Progenitor cell of endocrine pancreas (in vitro differentiated cells): ENCODE results near the gene TMEM238. TPM values are rescaled to one million over a fixed set of nuclear protein-coding genes. Genes with fewer than 3 reads are reported as not detected.

Source experiments
- DNase-seq: peaks from one replicate; pipeline ENCODE4 v3.0.0; 2021; ENCODE audit warnings: low spot score; ENCODE audit not compliant: unreplicated experiment
- H3K27ac Mint-ChIP-seq: 2 replicates; pipeline ENCODE4 v1.8.0; 2021; ENCODE audit warnings: mild to moderate bottlenecking, moderate library complexity, mixed read lengths
- H3K27me3 Mint-ChIP-seq: 2 replicates; pipeline ENCODE4 v1.8.0; 2021; ENCODE audit warnings: mixed read lengths
- H3K36me3 Mint-ChIP-seq: 2 replicates; pipeline ENCODE4 v1.8.0; 2022; ENCODE audit warnings: mixed read lengths; ENCODE audit not compliant: insufficient read depth
- H3K4me1 Mint-ChIP-seq: 2 replicates; pipeline ENCODE4 v1.8.0; 2021; ENCODE audit warnings: low read depth, mixed read lengths
- H3K4me3 Mint-ChIP-seq: 2 replicates; pipeline ENCODE4 v1.8.0; 2021; ENCODE audit warnings: low read depth, mild to moderate bottlenecking, moderate library complexity, mixed read lengths
- H3K9me3 Mint-ChIP-seq: 2 replicates; pipeline ENCODE4 v1.8.0; 2021; ENCODE audit warnings: low read depth, mixed read lengths
- CTCF ChIP-seq: fragments of 200-600 bp; sonication (generic); IDR thresholded peaks from one replicate; pipeline ENCODE4 v1.5.0; 2021; ENCODE audit warnings: antibody characterized with exemption, mild to moderate bottlenecking; ENCODE audit not compliant: unreplicated experiment
- total RNA-seq: library from RNA; stranded (reverse); gene quantifications from 2 replicates; pipeline ENCODE4 v1.2.1, GENCODE V29; 2021

Gene TMEM238
- total RNA-seq, 1 donor from 2014 or later: 5.6 TPM

GRCh38 chr19:55400281-55401087 lies 16.4 kb upstream of the TMEM238 start:
- Mint-ChIP-seq H3K27ac (no peak overlapping the region), H3K4me1 (peaks cover under 1% of the 10 kb centered on the region), H3K4me3 (no peak overlapping the region), H3K9me3 (no peaks in the 10 kb centered on the region), H3K27me3 (no peaks in the 10 kb centered on the region), H3K36me3 (peaks cover 10% of the 10 kb centered on the region)
- TF ChIP-seq CTCF: no peak
- no peak for DNase-seq

- H3K36me3 Mint-ChIP-seq: peaks cover 10% of the 10 kb centered on the region
- TF ChIP-seq CTCF: no peak
- no peaks in the 10 kb centered on the region for H3K9me3 Mint-ChIP-seq
- DNase-seq: no peak
- peak overlapping the region; percentile 7 for H3K27ac Mint-ChIP-seq
- H3K4me1 Mint-ChIP-seq: peaks cover under 1% of the 10 kb centered on the region
- H3K4me3 Mint-ChIP-seq: no peak overlapping the region
- no peaks in the 10 kb centered on the region for H3K27me3 Mint-ChIP-seq
These were observed 14.3 kb upstream of the TMEM238 start for GRCh38 chr19:55398200-55398925.

DNA sequence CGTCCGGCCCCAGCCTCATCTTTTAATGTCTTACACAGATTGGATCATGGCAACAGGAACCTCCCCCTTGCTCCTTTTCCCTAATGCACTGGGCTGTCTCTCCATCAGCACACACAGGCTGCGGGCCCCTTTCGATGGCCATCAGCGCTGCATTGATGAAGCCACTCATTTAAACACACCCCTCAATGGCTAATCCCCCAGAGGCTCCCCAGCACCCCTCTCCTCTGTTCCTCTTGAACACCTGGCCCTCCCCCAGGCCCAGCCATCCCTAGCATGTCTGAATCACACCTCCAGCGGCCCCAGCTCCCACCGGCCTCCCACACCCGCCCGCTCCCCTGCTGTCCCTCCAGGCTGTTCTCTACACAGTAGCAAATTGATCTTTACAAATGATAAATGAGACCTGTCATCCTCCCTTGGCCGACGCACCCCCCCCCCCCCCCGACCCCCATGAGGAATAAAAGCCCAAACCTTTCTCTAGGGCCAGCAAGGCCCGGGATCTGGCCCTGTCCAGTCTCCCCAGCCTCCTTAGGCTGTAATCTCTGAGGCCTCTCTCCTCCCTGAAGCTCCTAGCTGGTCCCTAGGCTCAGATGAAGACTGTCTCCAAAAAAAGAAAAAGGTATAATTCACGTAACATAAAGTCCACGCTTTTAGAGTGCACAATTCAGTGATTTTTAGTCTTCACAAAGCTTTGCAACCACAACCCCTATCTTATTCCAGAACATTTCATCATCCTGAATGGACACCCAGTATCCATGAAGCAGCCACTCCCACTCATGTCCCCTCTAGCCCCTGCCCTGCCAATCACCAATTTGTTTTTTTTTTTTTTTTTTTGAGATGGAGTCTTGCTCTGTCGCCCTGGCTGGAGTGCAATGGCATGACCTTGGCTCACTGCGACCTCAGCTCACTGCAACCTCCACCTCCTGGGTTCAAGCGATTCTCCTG lies 9.0 kb upstream of the TMEM238 start:
- H3K4me3 Mint-ChIP-seq: no peak overlapping the region
- TF ChIP-seq CTCF: no peak
- no peak overlapping the region for H3K27ac Mint-ChIP-seq
- H3K27me3 Mint-ChIP-seq: no peaks in the 10 kb centered on the region
- H3K4me1 Mint-ChIP-seq: peaks cover 16% of the 10 kb centered on the region
- no peaks in the 10 kb centered on the region for H3K9me3 Mint-ChIP-seq
- H3K36me3 Mint-ChIP-seq: peaks cover 7% of the 10 kb centered on the region
- DNase-seq: no peak

- Mint-ChIP-seq H3K4me3 (no peak overlapping the region), H3K4me1 (peaks cover 25% of the 10 kb centered on the region), H3K9me3 (no peaks in the 10 kb centered on the region), H3K36me3 (peaks cover 7% of the 10 kb centered on the region), H3K27me3 (no peaks in the 10 kb centered on the region), H3K27ac (no peak overlapping the region)
- no peak for DNase-seq
- TF ChIP-seq CTCF: no peak
These were observed 7.9 kb upstream of the TMEM238 start for GRCh38 chr19:55391702-55392615.
